HCT116 (cell line): ENCODE measurements around the gene TRAF2. TPM values are rescaled to one million over a fixed set of nuclear protein-coding genes. Genes with fewer than 3 reads are reported as not detected.

Source experiments
- ATAC-seq: fragments of 200-7000 bp; cut with Tn5 transposase; 2 replicates; pipeline ENCODE4 v1.9.1; 2020; ENCODE audit warnings: mild to moderate bottlenecking, moderate library complexity
- BruUV-seq: library from RNA; stranded (reverse); fragments of 400-500 nt; replicated peaks from 2 replicates; lab custom pipeline; 2021; lab: Mats Ljungman, UMichigan
- CTCF ChIA-PET: fragments of 300-600 bp; sonication (Branson Sonifier 250); formaldehyde crosslinking; loops from one replicate; lab custom pipeline; 2021; ENCODE audit warnings: antibody characterized with exemption; lab: Charles Lee
- POLR2A ChIA-PET: fragments of 300-600, 350-600 bp; sonication (Branson Sonifier 250); formaldehyde crosslinking; loops from one replicate; lab custom pipeline; 2021; ENCODE audit warnings: antibody characterized with exemption; lab: Charles Lee
- RAD21 ChIA-PET, 2 experiments: fragments of 300-600 bp; sonication (Branson Sonifier 250); formaldehyde crosslinking; loops; one replicate each; lab custom pipeline; 2023; ENCODE audit warnings: low total read pairs in 2 of 2; ENCODE audit not compliant: uncharacterized antibody in 2 of 2, unreplicated experiment in 2 of 2, low non-redundant PET in 1 of 2; lab: Charles Lee
- DNase-seq: peaks from one replicate; pipeline ENCODE4 v3.0.0-alpha.2; 2010; ENCODE audit warnings: low read depth, low spot score
- H2AFZ ChIP-seq: fragments of 200-600 bp; shearing (Covaris generic), sonication (generic); 2 replicates; pipeline ENCODE4 v1.6.1; 2017; ENCODE audit warnings: low read depth, mixed run types, mixed read lengths, antibody characterized with exemption, low read length; ENCODE audit not compliant: poor library complexity, severe bottlenecking
- H3K27ac ChIP-seq: 2 replicates; pipeline ENCODE4 v1.5.1; 2012; ENCODE audit warnings: low read depth, low read length
- H3K27me3 ChIP-seq: fragments of 200-600 bp; sonication (generic); 2 replicates; pipeline ENCODE4 v1.6.1; 2016; ENCODE audit warnings: mixed run types, low read length, mixed read lengths; ENCODE audit not compliant: insufficient read depth
- H3K36me3 ChIP-seq, 2 experiments: fragments of 200-500 bp in 1 of 2; fragments of 200-600 bp in 1 of 2; sonication (Bioruptor generic) in 1 of 2; sonication (generic) in 1 of 2; 2 replicates each; pipeline versions ENCODE4 v1.5.1 to v1.6.1; 2014 to 2016; ENCODE audit warnings: low read length in 2 of 2, inconsistent platforms in 1 of 2, mixed read lengths in 1 of 2, mixed run types in 1 of 2; ENCODE audit not compliant: insufficient read depth in 2 of 2, control insufficient read depth in 1 of 2
- H3K4me1 ChIP-seq, 2 experiments: fragments of 200-600 bp in 1 of 2; sonication (generic) in 1 of 2; 2 replicates each; pipeline versions ENCODE4 v1.5.1 to v1.6.1; 2012 to 2017; ENCODE audit warnings: low read length in 2 of 2, inconsistent platforms in 1 of 2, mild to moderate bottlenecking in 1 of 2, mixed read lengths in 1 of 2, mixed run types in 1 of 2, moderate library complexity in 1 of 2; ENCODE audit not compliant: insufficient read depth in 2 of 2, control insufficient read depth in 1 of 2
- H3K4me2 ChIP-seq: fragments of 200-600 bp; sonication (generic); 2 replicates; pipeline ENCODE4 v1.6.1; 2017; ENCODE audit warnings: mixed run types, low read length, mixed read lengths
- H3K4me3 ChIP-seq, 2 experiments: fragments of 200-600 bp in 1 of 2; sonication (generic) in 1 of 2; replicated peaks in 1 of 2; 2 replicates each; pipeline ENCODE4 v1.5.1; 2011 to 2016; ENCODE audit warnings: low read length in 2 of 2, control low read depth in 1 of 2, low read depth in 1 of 2, mild to moderate bottlenecking in 1 of 2, mixed read lengths in 1 of 2, mixed run types in 1 of 2
- H3K79me2 ChIP-seq: fragments of 200-600 bp; sonication (generic); 2 replicates; pipeline ENCODE4 v1.6.1; 2017; ENCODE audit warnings: mild to moderate bottlenecking, mixed run types, low read length, moderate library complexity, mixed read lengths; ENCODE audit not compliant: insufficient read depth
- H3K9ac ChIP-seq: fragments of 200-600 bp; sonication (generic); 2 replicates; pipeline ENCODE4 v1.6.1; 2016; ENCODE audit warnings: low read length, mixed read lengths
- H3K9me2 ChIP-seq: fragments of 200-600 bp; sonication (generic), shearing (Covaris generic); 2 replicates; pipeline ENCODE4 v1.6.1; 2017; ENCODE audit warnings: mixed run types, mild to moderate bottlenecking, moderate library complexity; ENCODE audit not compliant: insufficient read depth
- H3K9me3 ChIP-seq, 2 experiments: fragments of 200-500 bp in 1 of 2; fragments of 200-600 bp in 1 of 2; sonication (Bioruptor generic) in 1 of 2; sonication (generic) in 1 of 2; 2 replicates each; pipeline ENCODE4 v1.6.1; 2014 to 2017; ENCODE audit warnings: low read length in 2 of 2, mixed read lengths in 2 of 2, inconsistent platforms in 1 of 2, low read depth in 1 of 2, mild to moderate bottlenecking in 1 of 2, mixed run types in 1 of 2, moderate library complexity in 1 of 2; ENCODE audit not compliant: control insufficient read depth in 1 of 2, insufficient read depth in 1 of 2
- H4K20me1 ChIP-seq: fragments of 200-600 bp; sonication (generic), shearing (Covaris generic); 2 replicates; pipeline ENCODE4 v1.6.1; 2017; ENCODE audit warnings: mixed run types, mild to moderate bottlenecking, moderate library complexity; ENCODE audit not compliant: insufficient read depth
- EGR1 ChIP-seq: IDR thresholded peaks from 2 replicates; pipeline ENCODE4 v1.6.1; 2012; ENCODE audit warnings: low read depth
- EZH2 ChIP-seq: fragments of 200-600 bp; sonication (generic); IDR thresholded peaks from 2 replicates; pipeline ENCODE4 v1.6.1; 2017; ENCODE audit warnings: antibody characterized with exemption, mixed run types
- EZH2phosphoT487 ChIP-seq: fragments of 200-600 bp; IDR thresholded peaks from 2 replicates; pipeline ENCODE4 v1.6.1; 2018; ENCODE audit warnings: antibody characterized with exemption, borderline replicate concordance
- FOSL1 ChIP-seq: IDR thresholded peaks from 2 replicates; pipeline ENCODE4 v1.6.1; 2012; ENCODE audit warnings: low read depth
- JUND ChIP-seq: IDR thresholded peaks from 2 replicates; pipeline ENCODE4 v1.6.1; 2012
- POLR2A ChIP-seq: IDR thresholded peaks from 2 replicates; pipeline ENCODE4 v1.7.0; 2011; ENCODE audit warnings: borderline replicate concordance; ENCODE audit not compliant: insufficient read depth, insufficient read length; ENCODE audit errors: extremely low read depth
- RAD21 ChIP-seq: IDR thresholded peaks from 2 replicates; pipeline ENCODE4 v1.6.1; 2012; ENCODE audit warnings: low read depth, mild to moderate bottlenecking
- REST ChIP-seq: IDR thresholded peaks from 2 replicates; pipeline ENCODE4 v1.6.1; 2012; ENCODE audit warnings: low read depth
- SIN3A ChIP-seq: IDR thresholded peaks from 2 replicates; pipeline ENCODE4 v1.6.1; 2012; ENCODE audit warnings: low read depth
- TCF7L2 ChIP-seq: IDR thresholded peaks from 2 replicates; pipeline ENCODE4 v1.7.0; 2011; ENCODE audit warnings: borderline replicate concordance, inconsistent platforms; ENCODE audit not compliant: insufficient read depth, insufficient read length; ENCODE audit errors: extremely low read depth
- YY1 ChIP-seq: IDR thresholded peaks from 2 replicates; pipeline ENCODE4 v1.6.1; 2011; ENCODE audit warnings: low read length, low read depth, moderate library complexity, mild to moderate bottlenecking; ENCODE audit not compliant: insufficient replicate concordance; ENCODE audit errors: extremely low read depth
- ZFX ChIP-seq: fragments of 450-650 bp; IDR thresholded peaks from 2 replicates; pipeline ENCODE4 v1.6.1; 2017
- intact Hi-C: fragments of 100-400 bp; cut with micrococcal nuclease; formaldehyde crosslinking; loops from 2 replicates; pipeline ENCODE4 v1.10.0; 2022
- total RNA-seq: library from RNA; stranded (reverse); gene quantifications from one replicate; pipeline ENCODE4 v1.2.1, GENCODE V29; 2021; ENCODE audit not compliant: unreplicated experiment

TRAF2 gene
- total RNA-seq, 1 experiment from 2014 or later, result 28.4 TPM

GRCh38 chr9:136886610-136887597 lies 588 bp downstream of the TRAF2 start:
- Histone ChIP-seq H3K79me2 (peaks cover 52% of the 10 kb centered on the region), H3K9me3 (no peaks in the 10 kb centered on the region), H3K27ac (peak overlapping the region; percentile 88), H2AFZ (no peak overlapping the region), H3K4me3 (peak overlapping the region; percentile 79 to 91), H3K27me3 (no peaks in the 10 kb centered on the region), H3K4me2 (peak overlapping the region; percentile 95), H3K9me2 (no peaks in the 10 kb centered on the region), H3K4me1 (peaks cover 20 to 33% of the 10 kb centered on the region in 2 experiments), H3K36me3 (peaks cover 0 to 8% of the 10 kb centered on the region in 2 experiments; a peak in 1 of 4 replicates), H4K20me1 (no peaks in the 10 kb centered on the region), H3K9ac (peak overlapping the region; percentile 93)
- ChIA-PET POLR2A (interaction anchor here (0.6 to 1.0 kb wide), 2 partner anchors 21 to 69 kb away, joined by 3 read pairs; partner anchors contain the start of gene EDF1), CTCF (interaction anchor here (1.0 to 1.6 kb wide), 4 partner anchors 14 to 61 kb away, joined by 3 to 7 read pairs (median 4); partner anchors contain the start of gene AJM1), RAD21 (no interaction called here)
- ATAC-seq, result peak; percentile 14
- BruUV-seq, result no TSS peak
- no peak for DNase-seq
- intact Hi-C loops, result no loop called here
- TF ChIP-seq YY1 (no peak), ZFX (peak; percentile 47; the same call in 1 of the 2 replicates)

GRCh38 chr9:136888454-136888853 lies 2.1 kb downstream of the TRAF2 start:
- Histone ChIP-seq H3K4me1 (peaks cover 6 to 18% of the 10 kb centered on the region in 2 experiments), H4K20me1 (no peaks in the 10 kb centered on the region), H3K4me2 (no peak overlapping the region), H3K9me2 (no peaks in the 10 kb centered on the region), H3K27ac (no peak overlapping the region), H3K36me3 (peaks cover 0 to 13% of the 10 kb centered on the region in 2 experiments; a peak in 1 of 4 replicates), H2AFZ (no peak overlapping the region), H3K9ac (no peak overlapping the region), H3K27me3 (no peaks in the 10 kb centered on the region), H3K4me3 (no peak overlapping the region), H3K9me3 (no peaks in the 10 kb centered on the region), H3K79me2 (peaks cover 68% of the 10 kb centered on the region)
- DNase-seq, result no peak
- BruUV-seq, result no TSS peak
- CTCF ChIA-PET, result no interaction called here
- no peak for ATAC-seq
- RAD21 ChIA-PET, result no interaction called here
- intact Hi-C loops, result no loop called here
- POLR2A ChIA-PET, result no interaction called here
- TF ChIP-seq FOSL1, result no peak
- no peak for TF ChIP-seq YY1
- no peak for TF ChIP-seq POLR2A
- no peak for TF ChIP-seq SIN3A
- TF ChIP-seq EGR1, result no peak
- no peak for TF ChIP-seq EZH2phosphoT487
- TF ChIP-seq ZFX, result no peak
- no peak for TF ChIP-seq TCF7L2
- no peak for TF ChIP-seq REST
- TF ChIP-seq JUND, result no peak
- TF ChIP-seq RAD21, result no peak
- TF ChIP-seq EZH2, result no peak
